ENCODE results near the gene DPPA3.
"Not testable (repeated sequence)": the region's sequence is repeated elsewhere in the genome, so short reads cannot be mapped to it uniquely, and the experiment has no call there.

Gene DPPA3

GRCh38 chr12:7730984-7731383 lies 19.8 kb downstream of the DPPA3 start:
- not testable (repeated sequence) for DNase-seq (ENCODE audit: low read depth in 2 of 2)

- no peak for DNase-seq (ENCODE audit: low read depth in 2 of 2)
These were observed 20.3 kb downstream of the DPPA3 start for GRCh38 chr12:7731486-7731885.

GRCh38 chr12:7732993-7733392 lies 21.8 kb downstream of the DPPA3 start:
- no peak for DNase-seq (ENCODE audit: low read depth in 2 of 2)

GRCh38 chr12:7747246-7747645 lies 36.0 kb downstream of the DPPA3 start, which contains the start of gene CLEC4C:
TSS of gene CLEC4C (minus strand) at chr12:7747375. CDS start at chr12:7747348, 27 bp downstream.
- DNase-seq (ENCODE audit: low read depth in 2 of 2): no peak

GRCh38 chr12:7748852-7749251 lies 37.6 kb downstream of the DPPA3 start:
- DNase-seq (ENCODE audit: low read depth in 2 of 2): no peak

GRCh38 chr12:7749442-7749841 lies 38.2 kb downstream of the DPPA3 start:
- no peak for DNase-seq (ENCODE audit: low read depth in 2 of 2)

GRCh38 chr12:7750350-7750749 lies 39.1 kb downstream of the DPPA3 start:
- no peak for DNase-seq (ENCODE audit: low read depth in 2 of 2)

- no peak for DNase-seq (ENCODE audit: low read depth in 2 of 2)
These were observed 40.2 kb downstream of the DPPA3 start for GRCh38 chr12:7751394-7751793.

- not testable (repeated sequence) for DNase-seq (ENCODE audit: low read depth in 2 of 2)
These were observed 41.0 kb downstream of the DPPA3 start for GRCh38 chr12:7751941-7752922.

GRCh38 chr12:7755668-7756067 lies 44.4 kb downstream of the DPPA3 start:
- not testable (repeated sequence) for DNase-seq (ENCODE audit: low read depth in 2 of 2)

GRCh38 chr12:7756993-7757392 lies 45.8 kb downstream of the DPPA3 start:
- DNase-seq (ENCODE audit: low read depth in 2 of 2): no peak

- no peak for DNase-seq (ENCODE audit: low read depth in 2 of 2)
These were observed 47.5 kb downstream of the DPPA3 start for GRCh38 chr12:7758766-7759140.
